Measurements from ENCODE around the gene FAAP20.

Gene FAAP20

DNA sequence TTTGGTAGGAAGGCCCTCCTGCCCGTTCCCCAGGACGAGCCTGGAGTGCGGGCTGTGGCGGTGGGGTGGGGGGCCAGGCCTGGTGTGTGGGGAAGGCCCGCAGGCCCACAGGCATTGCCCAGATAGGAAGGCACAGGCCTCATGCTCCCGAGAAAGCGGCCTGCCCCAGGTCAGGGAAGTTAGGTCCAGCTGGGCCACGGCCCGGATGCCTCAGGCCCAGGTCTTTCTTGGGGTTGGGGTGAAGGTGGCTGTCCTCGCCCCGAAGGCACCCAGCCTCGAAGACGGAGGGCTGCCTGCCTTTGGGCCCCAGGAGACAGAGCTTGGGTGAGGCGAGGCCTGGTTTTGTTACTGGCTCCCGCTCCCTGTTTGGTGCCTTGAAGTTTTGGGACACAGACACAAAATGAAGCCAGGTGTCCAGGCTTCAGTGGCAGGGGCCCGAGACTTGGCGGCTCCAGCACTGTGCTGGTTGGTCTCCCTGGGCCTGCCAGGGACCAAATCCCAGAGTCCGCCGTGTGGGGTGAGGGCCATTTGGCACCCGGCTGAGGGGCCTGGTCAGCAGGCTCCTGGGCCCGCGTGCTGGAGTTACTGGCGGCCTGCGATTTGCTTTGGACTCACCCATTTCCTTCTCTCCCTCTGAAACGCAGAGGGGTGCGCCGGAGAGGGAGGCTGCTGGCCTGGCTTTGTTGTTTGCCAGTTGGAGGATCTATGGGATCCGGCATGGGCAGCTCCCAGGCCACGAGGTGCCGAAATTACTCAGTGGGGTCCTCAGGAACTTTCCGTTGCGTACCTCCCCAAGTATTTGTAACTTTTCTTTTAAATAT, 35.5 kb upstream of the FAAP20 start:
- no peak for DNase-seq

GRCh38 chr1:2229037-2229864, 34.7 kb upstream of the FAAP20 start:
- peak; percentile 50 for DNase-seq

DNA sequence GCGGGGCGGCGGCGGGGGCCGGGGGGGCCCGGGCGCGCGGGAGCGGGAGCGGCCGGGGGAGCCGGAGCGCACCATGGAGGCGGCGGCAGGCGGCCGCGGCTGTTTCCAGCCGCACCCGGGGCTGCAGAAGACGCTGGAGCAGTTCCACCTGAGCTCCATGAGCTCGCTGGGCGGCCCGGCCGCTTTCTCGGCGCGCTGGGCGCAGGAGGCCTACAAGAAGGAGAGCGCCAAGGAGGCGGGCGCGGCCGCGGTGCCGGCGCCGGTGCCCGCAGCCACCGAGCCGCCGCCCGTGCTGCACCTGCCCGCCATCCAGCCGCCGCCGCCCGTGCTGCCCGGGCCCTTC, 34.1 kb upstream of the FAAP20 start:
- no peak for DNase-seq

- DNase-seq = no peak
Measured at GRCh38 chr1:2228157-2228594, 33.6 kb upstream of the FAAP20 start, which contains the start of gene SKI. Gene SKI, plus strand, starts transcription at chr1:2228319. Its CDS starts 448 bp downstream, at chr1:2228767.

DNA sequence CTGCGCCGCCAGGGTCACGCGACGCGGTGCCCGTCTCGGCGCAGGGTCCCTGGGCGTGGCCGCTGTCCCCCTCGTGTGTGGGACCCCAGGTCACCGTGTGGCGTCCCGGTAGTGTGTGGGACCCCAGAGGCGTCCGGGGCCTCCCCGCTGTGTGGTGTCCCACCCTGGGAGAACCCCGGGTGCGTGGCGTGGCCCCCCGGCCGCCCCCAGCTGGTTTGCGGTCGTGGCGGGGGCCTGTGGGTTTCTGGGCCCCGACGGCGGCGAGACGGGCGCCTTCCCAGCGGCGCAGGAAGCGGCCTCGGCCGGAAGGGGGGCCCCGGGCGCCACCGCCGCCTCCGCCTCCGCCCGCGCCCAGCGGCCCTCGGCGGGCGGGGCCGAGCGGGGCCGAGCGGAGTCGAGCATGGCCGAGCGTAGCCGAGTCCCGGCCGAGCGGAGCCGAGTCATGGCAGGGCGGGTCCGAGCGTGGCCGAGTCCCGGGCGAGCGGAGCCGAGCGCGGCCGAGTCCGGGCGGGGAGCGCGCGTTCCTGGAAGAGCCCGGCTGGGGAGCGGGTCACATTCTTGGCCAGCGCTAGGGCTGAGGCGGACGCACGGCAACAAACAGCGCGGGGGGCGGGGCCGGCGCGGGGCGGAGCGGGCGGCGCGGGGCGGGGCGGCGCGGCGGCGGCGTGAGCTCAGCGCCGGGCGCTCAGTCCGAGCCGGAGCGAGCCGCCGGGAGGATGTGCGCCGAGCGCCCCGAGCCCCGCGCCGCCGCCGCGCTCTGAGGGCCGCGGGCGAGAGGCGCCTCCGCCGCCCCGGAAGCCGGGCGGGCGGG, 33.0 kb upstream of the FAAP20 start:
- DNase-seq = peak; percentile 84

DNA sequence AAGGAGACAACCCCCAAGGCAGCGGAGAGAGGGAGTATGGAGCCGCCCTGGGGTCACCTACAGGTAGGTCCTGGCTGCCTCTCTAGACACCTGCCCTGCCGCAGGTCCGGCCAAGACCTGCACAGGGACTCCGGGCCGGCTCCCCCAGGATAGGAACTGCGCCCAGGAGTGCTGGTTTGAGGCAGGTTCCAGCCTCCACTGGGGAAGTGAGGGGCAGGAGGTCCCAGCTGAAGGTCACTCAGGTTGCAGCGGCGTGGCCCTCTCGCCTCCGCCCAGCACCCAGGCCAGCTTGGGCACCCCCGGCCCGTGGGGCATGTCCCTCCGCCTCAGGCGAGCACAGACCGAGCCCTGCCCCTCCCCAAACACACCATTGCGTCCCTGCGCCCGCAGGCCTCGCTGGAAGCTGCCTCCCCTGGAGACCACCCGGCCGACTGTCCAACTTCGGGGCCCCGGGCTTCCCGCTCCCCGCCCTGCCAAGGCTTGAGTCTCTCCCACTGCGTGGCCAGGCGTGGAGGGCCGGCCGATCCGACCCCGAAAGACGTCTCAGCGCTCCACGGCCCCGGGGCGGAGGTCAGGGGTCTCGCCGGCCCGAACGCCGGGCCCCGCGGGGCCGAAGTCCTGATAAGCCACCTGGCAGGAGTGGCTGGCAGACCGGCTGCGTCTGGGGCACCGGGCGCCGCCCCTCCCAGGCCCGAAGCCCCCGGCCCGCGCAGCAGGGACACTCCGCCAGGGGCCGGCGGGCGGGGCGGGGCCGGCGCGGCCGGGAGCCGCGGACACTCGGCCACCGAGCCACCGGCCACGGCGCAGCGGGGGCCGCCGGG, 32.2 kb upstream of the FAAP20 start:
- DNase-seq = no peak

DNA sequence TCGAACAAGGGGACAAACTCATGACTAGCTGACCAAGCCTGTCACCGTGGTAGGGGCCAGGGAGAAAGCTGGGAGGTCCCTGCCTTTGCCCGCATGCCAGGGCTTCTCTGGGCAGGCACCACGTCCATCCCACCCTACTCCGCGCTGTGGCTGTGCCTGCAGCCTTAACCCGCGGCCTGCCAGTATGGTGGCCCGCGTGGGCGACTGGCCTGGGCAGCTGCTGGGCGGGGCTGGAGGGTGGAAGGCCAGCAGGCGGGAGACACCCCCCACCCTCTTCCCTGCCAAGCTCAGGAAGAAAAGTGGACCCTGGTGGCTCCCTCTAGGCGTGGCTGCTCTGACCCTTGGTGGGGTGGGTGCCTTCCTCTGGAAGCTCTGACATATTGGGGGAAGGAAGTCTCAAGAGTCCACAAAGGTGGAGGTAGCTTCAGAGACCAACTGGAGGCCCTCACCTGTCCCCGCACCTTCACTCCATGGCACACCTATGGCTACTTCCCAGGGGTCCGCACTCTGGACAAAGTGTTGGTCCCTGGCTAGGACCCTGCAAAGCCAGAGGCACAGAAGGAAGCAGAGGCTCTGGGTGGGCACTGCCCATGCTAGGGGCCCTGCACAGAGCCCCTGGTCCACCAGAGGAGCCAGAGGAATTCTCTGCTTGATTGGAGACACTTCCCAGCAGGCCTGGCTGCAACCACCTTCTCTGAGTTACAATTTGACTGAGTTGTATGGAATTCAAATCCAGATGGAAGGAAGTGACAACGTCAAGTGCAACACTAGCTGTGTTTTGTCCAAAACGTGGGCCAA, 30.3 kb upstream of the FAAP20 start:
- no peak for DNase-seq

GRCh38 chr1:2224170-2224584, 29.6 kb upstream of the FAAP20 start:
- no peak for DNase-seq

DNA sequence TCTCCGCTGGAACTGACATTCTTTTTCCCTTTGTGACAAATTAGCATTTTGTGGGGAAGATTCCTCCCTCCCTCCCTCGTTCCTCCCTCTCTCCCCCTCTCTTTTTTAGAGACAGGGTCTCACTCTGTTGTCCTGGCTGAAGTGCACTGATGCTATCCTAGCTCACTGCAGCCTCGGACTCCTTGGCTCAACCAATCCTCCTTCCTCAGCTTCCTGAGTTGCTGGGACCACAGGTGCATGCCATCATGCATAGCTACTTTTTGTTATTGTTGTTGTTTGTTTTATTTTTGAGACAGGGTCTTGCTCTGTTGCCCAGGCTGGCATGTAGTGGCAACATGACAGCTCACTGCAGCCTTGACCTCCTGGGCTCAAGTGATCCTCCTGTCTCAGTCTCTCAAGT, 26.7 kb upstream of the FAAP20 start:
- no peak for DNase-seq

DNA sequence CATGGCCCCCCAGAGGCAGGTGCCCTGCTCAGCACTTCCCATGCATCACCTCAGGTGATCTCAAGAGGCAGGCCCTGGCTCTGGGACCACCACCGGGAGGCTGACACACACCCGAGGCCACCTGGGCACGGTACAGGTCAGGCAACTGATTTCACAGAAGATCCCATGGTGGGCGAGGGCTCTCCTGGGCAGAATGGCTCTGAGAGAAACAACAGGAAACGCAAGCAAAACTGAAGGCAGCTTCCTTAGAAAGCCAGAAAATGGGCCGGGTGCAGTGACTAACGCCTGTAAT, 22.1 kb upstream of the FAAP20 start:
- no peak for DNase-seq

DNA sequence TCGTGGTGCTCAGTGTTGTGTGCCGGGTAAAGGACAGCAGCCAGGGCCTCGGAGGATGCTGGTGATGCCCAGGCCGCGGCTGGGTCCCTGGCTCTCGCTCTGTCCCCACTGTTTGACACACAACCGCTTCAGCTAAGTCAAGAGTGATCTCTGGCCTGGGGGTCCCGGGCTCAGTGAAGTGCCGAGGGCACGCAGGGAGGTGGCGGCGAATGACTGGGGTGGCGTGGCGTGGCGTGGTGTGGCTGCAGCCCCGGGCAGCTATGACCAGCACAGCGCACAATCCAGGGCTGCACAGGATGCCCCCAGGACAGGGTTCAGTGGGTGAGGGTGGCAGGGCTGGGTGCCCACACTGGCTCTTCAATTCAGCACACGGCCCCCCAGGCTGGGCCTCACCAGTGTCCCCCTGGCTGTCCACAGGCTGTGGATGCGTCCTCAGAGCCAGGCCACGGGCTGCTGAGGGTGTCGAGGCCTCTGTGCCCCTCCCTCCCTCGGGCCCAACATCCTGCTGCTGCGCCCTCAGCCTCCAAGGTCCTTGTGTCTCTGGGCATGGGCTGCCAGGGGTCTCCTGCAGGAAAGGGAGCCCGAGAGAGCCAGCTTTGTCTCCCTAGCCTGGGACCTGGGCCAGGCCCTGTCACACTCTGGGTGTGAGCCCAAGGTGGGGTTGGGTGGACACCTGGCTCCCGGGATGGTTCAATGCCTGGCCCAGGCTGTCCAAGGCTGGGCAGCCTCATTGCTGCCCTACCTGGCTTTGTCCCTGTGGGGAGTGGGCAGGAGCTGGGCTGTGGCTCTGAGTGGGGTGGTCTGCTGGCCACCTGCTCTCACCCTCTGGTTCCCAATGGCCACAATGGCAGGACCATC, 21.6 kb upstream of the FAAP20 start:
- DNase-seq = no peak

GRCh38 chr1:2215329-2215728, 20.8 kb upstream of the FAAP20 start:
- no peak for DNase-seq

- no peak for DNase-seq
Measured at GRCh38 chr1:2214541-2215241, 20.1 kb upstream of the FAAP20 start.

- no peak for DNase-seq
Measured at GRCh38 chr1:2213576-2214505, 19.3 kb upstream of the FAAP20 start.

- DNase-seq = peak; percentile 12
Measured at GRCh38 chr1:2212532-2213491, 18.2 kb upstream of the FAAP20 start.

- no peak for DNase-seq
Measured at GRCh38 chr1:2212274-2212531, 17.6 kb upstream of the FAAP20 start.

GRCh38 chr1:2210786-2211185, 16.2 kb upstream of the FAAP20 start:
- no peak for DNase-seq

- no peak for DNase-seq
Measured at GRCh38 chr1:2210084-2210653, 15.6 kb upstream of the FAAP20 start.

Data from KG1 (cell line).